ENCODE measurements around the gene PPP1R15B.

Gene PPP1R15B

DNA sequence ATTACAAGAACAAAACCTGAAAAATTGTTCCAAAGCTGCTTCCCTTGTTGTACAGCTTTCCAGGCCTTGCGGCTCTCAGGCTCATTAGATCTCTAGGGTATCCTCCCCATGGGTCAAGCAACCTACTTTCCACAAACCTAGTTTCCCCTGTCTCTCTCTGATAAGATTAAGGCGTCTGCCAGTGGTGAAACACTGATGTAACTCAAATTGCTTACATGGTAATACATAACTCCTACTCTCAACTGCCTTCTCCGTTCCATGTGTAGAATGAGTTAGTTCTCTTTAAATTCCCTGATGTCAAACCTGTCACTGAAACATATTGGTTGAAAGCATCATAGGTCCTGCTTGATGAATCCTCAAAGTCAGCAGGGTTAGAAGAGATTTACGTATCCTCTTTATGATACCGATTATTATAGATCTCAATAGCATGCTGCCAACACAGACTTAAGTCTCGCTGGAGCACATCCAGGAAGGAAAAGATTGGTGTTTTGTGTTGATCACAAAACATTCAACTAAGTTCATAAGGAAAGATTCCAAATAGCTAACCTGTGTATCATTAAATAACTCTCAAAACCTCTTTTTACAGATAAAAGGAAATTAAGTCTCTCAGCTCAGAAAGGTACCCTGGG is 10.6 kb downstream of the PPP1R15B start:
- DNase-seq (ENCODE audit: low spot score): no peak

- peak; percentile 82 for DNase-seq (ENCODE audit: low spot score)
Observed at GRCh38 chr1:204398197-204399125, 13.2 kb downstream of the PPP1R15B start.

- no peak for DNase-seq (ENCODE audit: low spot score)
Observed at GRCh38 chr1:204396015-204396583, 15.5 kb downstream of the PPP1R15B start.

DNA sequence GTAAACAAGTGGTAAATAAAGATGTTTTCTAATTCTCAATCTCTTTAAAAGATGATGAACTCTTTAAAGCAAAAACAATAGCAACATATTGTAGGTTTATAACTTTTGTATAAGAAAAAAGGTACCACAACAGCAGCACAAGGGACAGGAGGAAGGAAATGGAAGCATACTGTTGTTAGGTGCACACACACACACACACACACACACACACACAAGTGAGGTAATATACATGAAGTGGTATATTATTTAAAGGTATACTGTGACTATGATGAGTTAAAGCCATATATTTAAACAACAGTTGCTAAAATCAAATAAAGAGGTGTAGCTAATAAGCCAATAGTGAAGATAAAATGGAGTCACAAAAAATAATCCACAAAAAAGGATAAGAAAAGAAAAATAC is 20.0 kb downstream of the PPP1R15B start:
- no peak for DNase-seq (ENCODE audit: low spot score)

DNA sequence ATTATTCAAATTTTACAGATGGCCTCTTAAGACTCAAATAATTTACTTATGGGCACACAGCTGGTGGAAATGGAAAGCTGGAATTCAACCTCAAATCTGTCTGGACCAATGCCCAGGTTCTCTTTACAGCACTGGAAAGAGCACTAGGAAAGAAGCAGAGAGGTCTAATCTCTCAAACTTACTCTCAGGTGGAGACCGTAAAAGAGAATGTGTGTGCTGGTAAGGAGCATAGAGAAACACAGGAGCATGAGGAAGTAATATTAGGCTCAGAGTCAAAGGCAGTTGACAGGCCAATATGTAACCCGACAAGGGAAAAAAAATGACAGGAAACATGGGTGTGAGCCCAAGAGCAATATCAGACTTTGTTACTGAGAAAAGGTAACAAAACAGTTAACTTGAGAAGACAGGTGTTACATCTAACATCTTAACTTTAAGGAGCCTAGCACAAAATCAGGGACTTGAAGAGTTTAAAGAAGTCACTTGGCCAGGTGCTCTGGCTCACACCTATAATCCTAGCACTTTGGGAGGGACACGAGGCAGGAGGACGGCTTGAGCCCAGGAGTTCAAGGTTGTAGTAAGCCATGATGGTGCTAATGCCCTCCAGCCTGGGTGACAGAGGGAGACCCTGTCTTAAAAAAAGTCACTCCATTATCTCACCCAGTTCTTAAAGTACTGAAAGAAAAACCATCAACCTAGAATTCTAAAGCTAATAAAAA is 20.7 kb downstream of the PPP1R15B start:
- DNase-seq (ENCODE audit: low spot score): no peak

- no peak for DNase-seq (ENCODE audit: low spot score)
Observed at GRCh38 chr1:204385727-204386126, 25.9 kb downstream of the PPP1R15B start.

- DNase-seq (ENCODE audit: low spot score): peak; percentile 87
Observed at GRCh38 chr1:204384636-204385352, 26.8 kb downstream of the PPP1R15B start.

- no peak for DNase-seq (ENCODE audit: low spot score)
Observed at GRCh38 chr1:204383163-204383904, 28.3 kb downstream of the PPP1R15B start.

DNA sequence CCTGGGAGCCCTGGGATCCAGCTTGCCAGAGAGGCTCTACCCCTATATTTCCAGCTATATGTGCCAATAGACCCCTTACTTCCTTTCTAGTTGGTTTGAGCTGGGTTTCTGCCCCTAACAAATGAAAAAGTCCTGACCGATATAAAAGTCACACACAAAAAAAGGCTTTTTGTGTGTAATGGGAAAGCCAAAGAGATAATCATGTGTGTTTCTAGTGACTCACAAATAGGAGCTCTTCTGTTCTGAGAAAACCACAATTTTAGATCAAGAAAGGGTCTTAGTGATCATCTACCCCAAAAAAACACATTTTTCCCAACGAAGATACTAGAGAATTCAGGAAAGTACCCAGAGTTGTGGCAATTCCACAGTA is 28.9 kb downstream of the PPP1R15B start:
- DNase-seq (ENCODE audit: low spot score): no peak

GRCh38 chr1:204380293-204380831 is 31.3 kb downstream of the PPP1R15B start:
- DNase-seq (ENCODE audit: low spot score): no peak

GRCh38 chr1:204377800-204378668 is 33.6 kb downstream of the PPP1R15B start:
- DNase-seq (ENCODE audit: low spot score): peak; percentile 56

DNA sequence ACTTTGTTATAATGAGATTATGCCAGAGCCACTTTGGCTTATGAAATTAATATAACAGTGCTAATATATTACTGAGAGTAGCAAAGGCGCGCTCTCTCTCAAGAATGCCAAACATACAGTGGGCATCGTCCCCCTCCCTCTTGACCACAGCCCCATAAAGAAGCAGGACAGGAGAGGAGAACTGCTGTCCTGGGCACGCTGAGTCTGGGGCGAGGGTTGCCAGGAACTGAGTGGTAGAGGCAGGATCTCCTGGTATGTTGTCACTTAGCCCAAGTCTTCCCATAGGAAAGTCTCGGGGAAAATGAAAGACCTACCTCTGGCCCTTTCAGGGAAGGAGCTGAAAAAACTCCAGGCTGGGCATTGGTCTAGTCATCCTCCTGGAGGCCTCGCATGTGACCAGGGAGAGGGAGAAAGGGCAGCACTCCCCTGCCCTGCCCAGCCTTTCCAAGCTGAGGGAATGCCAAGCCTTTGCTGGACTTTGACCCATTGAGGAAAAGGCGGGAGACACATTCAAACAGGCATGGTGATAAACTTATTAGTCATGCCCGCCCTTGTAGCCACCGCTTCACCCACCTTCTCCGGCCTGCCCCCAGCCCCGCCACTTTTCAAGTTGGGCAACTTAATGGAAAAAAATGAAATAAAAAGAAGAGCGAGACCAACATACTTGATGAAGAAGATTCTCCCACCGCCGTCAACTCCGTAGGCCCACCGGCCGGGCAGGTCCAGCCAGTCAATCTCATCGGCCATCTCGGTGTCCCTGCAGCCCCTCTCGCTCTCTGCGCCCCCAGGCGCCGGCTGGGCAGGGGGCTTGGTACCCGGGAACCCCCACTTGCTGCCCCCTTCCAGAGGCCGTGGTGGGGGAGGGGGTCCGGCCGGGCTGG is 34.5 kb downstream of the PPP1R15B start:
- DNase-seq (ENCODE audit: low spot score): no peak

DNA sequence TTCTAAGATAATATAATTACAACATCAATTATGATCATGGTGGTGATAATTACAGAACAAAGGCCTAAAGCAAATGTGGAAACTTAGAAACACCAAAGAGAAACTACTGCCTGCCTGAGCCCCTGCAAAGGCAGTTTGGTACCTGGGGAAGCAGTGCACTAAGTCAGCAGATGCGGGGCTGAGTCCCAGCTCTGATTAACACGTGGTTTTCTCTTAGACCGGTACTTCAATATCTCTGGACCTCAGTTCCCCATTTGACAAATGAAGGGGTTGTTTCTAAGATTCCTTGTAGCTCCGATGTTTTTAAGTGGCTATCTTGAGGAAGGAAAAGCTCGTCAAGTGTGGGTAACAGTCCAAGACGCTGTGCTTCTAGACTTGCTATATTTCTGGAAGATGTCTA is 35.2 kb downstream of the PPP1R15B start:
- DNase-seq (ENCODE audit: low spot score): no peak

- DNase-seq (ENCODE audit: low spot score): no peak
Observed at GRCh38 chr1:204373911-204374310, 37.7 kb downstream of the PPP1R15B start.

DNA sequence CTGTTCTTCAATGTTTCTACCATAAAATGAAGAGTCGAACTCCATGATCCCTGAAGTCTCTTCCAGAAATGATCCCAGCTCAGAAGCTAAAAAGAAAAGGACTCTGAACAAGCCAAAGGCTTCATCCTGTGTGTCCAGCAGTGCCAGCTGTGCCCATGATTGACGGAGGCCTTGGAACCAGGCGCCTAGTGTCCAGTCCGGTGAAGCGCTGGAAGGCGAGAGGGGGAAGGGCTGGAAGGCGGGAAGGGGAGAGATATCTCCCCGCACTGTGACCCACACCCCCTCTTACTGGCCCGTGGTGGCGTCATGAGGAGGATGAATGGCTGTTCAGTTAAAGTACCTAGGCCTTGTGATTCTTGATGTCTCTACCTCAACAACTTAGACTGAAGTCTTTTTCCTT is 41.4 kb downstream of the PPP1R15B start:
- DNase-seq (ENCODE audit: low spot score): no peak

DNA sequence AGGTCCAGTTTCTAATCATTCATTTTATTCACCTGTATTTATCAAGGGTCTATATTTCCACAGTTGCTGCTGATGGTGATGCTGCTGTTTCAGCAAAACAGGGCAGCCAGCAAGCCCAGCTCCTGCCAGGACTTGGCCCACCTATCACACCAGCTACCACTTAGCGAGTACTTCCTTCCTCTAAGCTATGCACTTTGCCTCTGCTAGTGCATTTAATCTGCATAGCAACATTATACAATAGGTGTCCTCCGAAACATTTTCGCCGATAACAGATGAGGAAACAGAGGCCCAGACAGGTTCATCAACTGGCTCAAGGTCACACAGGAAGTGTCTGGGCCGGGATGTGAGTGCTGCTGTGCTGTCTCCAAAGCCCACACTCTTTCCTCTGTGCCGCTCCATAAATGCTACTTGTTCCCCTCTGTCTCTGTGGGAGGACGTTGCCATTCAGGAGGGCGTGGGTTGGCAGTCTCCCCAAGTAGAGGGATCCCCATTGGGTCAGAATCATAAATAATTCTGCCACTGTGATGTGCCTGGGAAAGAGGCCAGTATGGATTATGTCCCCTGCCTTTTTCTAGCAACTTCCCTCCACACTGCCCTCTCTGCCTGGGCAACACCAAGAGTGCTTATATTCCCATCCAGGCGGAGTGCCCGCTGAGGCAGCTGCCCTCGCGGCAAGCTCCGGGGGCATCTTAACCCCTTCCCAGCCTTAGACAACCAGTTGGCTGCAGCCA is 42.5 kb downstream of the PPP1R15B start:
- no peak for DNase-seq (ENCODE audit: low spot score)

DNA sequence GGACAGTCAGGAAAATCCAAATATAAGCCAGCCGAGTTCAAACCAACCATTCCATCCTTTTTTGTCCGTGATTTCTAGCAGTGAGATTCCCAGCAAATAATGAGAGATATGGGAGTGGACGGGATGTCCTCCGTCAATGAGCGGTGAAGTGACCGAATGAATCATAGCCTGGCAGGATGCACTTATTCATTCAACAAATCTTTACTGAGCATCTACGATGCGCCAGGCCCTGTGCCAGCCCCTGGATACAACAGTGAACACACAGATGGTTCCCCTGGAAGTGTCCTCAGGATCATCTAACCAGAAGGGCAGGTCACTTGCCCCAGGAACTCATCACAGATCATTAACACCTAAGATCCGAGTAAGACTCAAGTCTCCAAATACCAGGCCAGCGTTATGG is 43.7 kb downstream of the PPP1R15B start:
- DNase-seq (ENCODE audit: low spot score): no peak

GRCh38 chr1:204367193-204367858 is 44.3 kb downstream of the PPP1R15B start:
- DNase-seq (ENCODE audit: low spot score): no peak

All from AG20443 (cell line).